Measurements from ENCODE around the gene ZBTB24. TPM values are rescaled to one million over a fixed set of nuclear protein-coding genes. Genes with fewer than 3 reads are reported as not detected.
"Not testable (repeated sequence)": the region's sequence is repeated elsewhere in the genome, so short reads cannot be mapped to it uniquely, and the experiment has no call there.

Gene ZBTB24
- polyA plus RNA-seq, 4 donors = 13.6 to 15.7 (median 14.2) TPM

DNA sequence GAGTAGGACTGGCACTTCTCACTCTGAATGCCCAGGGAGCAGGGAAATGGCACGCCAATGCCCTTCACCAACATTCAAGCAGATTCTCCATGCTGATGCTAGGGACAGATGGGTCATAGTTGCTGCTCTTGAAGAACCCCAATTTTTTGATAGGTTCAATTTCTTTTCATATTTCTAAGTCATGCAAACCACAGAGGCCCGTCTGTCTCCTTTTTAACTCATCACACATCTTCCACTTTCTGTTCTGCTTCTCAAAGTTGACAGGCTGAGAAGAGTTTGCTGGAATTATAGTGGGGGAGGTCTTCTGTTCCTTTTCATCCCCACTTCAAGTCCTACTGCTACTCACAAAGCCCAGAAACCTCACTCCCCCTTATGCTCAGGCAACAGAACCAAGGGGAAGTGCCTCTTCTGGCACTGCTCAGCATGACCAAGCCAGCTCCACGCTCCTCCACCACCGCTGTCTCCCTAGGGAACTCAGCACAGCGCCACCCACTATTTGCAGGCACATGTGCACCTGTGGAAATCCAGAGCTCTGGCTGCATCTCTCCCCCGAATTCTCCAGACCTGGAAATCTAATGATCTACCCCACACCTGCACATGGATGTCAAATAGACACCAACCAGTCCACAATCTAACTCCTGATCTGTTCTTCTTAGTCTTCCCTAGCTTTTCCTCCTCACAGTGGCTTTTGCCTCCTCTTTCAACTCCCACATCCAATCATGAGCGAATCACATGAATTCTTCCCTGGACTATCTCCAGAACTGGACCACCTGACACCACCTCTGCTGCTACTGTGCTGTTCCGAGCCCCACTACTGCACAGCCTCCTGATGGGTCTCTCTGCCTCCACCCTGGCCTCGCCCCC is 10.7 kb downstream of the ZBTB24 start:
- no peak for DNase-seq (ENCODE audit: low read depth in 4 of 4, low spot score in 2 of 4)

DNA sequence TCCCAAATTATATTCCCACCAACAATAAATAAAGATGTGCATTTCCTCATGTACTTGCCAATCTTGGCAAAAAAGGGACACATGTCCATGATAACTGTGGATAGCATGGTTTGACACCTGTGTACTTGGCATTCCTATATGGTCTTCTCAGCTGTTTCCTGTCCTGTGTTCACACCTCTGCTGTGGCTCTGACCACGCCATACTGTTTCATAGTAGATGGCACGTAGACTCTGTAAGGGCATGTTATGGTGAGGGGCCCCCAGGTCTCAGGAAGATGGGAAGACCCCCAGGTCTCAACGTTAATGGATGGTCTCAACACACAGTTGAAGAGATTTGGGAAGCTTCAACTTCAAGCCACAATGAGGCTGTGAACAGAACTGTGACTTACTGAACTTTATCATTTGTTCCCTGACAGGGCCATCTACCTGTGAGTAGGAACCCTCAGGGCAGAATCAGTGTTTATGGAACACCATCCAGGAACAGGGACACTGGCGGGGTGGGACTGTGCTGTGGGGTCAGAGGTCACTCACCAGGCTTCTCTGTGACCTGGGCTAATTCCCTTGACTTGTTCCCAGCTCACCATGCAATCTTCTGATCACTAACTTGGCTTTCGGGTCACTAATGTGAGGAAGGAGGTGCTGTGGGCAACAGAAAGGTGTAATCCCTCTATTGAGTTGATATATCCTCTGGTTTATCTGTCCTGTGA is 11.8 kb downstream of the ZBTB24 start:
- no peak for DNase-seq (ENCODE audit: low read depth in 4 of 4, low spot score in 2 of 4)

DNA sequence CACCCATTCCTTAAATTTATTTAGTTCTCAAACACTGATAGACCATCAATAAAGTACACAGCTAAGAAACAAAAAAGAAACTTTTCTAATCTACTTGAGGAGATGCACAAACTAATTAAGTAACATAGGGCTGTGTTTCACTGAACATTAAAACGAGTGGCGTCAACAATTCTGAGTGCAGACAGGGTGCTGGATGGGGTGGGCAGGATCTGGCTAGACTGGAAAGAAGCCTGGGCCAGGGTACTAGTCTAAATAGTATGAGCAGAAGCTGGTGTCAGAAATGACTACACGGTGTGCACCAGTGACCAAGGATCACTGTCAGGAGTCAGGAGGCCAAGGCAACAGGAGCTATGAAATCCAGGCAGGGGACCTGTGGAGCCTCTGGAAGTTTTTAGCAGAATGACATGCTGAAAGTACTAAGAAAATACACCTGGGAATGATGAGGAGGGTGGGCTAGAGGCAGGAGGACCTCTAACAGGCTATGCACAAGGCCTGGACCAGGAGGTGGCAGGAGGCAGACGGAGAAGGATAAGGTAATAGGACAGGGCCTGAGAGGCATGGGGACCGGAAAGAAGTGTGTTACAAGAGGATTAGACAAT is 13.3 kb downstream of the ZBTB24 start:
- no peak for DNase-seq (ENCODE audit: low read depth in 4 of 4, low spot score in 2 of 4)

DNA sequence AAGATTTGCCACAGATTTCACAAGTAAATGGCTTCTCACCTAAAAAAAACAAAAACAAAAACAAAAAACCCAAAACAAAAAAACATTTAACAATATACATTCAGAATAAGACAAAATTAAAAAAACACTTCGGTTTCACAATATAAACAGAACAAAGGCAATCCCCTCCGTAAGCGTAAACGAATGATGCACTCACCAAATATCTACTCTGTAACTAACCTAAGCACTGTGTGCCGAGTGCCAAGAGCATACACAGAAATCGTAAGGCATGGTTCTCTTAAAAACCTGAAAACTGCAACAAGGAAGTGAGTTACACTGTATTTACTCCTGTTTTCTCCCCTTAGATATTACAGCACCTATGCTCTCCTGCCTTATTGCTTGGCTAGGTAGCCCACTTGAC is 15.3 kb downstream of the ZBTB24 start:
- no peak for DNase-seq (ENCODE audit: low read depth in 4 of 4, low spot score in 2 of 4)

- no peak for DNase-seq (ENCODE audit: low read depth in 4 of 4, low spot score in 2 of 4)
Observed at GRCh38 chr6:109466212-109466923, 16.7 kb downstream of the ZBTB24 start.

GRCh38 chr6:109465772-109466171 is 17.2 kb downstream of the ZBTB24 start:
- DNase-seq (ENCODE audit: low read depth in 4 of 4, low spot score in 2 of 4) = no peak

DNA sequence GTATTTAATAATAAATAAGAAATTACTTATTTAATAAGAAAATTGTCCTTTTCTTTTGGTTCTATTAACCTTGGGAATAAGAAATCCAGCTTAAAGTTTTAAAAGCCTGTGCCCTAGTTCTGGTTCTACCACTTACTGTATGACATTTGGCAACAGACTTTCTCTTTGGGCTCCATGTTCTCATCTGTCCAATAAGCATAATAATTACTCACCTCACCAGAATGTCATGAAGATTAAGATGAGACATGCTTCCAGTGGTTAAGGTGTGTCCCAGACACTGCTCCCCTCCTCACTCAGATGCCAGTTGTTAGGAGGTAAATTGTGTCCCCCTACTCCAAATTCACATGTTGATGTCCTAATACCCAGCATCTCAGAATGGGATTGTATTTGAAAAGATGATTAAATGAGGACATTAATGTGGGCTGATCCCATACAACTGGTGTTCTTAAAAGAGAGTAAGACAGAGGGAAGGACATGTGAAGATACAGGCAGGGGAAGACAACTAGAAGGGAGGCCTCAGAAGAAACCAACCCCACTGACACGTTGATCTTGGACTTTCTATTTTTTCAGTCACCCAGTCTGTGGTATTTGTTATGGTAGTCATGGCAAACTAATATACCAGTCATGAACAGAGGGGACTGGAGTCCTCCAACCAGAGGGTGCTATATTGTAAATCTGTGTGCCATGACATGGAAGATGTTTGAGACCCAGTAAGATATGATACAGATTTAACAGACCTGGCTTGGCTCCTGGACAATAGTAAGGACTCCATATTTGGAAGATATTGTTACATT is 21.1 kb downstream of the ZBTB24 start:
- no peak for DNase-seq (ENCODE audit: low read depth in 4 of 4, low spot score in 2 of 4)

DNA sequence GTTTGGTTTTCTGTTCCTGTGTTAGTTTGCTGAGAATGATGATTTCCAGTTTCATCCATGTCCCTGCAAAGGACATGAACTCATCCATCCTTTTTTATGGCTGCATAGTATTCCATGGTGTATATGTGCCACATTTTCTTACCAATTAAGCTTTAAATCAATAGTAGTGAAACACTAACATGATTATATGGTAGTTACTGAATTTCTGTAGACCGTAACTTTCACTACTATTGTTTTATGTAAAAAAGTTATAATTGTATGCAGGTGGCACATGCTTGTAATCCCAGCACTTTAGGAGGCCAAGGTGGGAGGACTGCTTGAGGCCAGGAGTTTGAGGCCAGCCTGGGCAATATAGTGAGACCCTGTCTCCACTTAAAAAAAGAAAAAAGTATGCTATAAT is 21.8 kb downstream of the ZBTB24 start:
- not testable (repeated sequence) for DNase-seq (ENCODE audit: low read depth in 4 of 4, low spot score in 2 of 4)

DNA sequence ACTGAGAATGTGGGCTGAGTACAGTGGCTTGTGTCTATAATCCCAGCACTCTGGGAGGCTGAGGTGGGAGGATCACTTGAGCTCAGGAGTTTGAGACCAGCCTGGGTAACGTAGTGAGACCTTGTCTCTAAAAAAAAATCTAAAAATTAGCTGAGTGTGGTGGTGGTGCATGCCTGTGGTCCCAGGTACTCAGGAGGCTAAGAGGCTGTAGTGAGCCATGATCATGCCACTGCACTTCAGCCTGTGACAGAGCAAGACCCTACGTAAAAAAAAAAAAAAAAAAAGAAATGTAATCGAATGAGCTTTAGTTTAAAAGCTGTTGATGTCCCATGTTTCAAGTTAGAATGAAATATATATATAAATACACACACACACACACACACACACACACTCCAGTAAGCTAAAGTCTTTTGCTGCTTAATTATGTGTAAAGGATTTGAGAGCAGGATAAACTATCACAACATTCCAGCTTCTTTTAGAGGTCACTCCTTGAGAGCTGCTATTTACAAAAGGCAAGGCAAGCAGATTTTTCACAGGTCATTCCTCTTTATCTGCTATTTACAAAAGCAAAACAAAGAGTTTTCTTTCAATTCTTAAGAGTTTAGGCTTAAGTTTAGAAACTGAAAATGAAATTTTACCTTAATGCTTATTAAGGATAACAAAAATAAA is 22.7 kb downstream of the ZBTB24 start:
- no peak for DNase-seq (ENCODE audit: low read depth in 4 of 4, low spot score in 2 of 4)

DNA sequence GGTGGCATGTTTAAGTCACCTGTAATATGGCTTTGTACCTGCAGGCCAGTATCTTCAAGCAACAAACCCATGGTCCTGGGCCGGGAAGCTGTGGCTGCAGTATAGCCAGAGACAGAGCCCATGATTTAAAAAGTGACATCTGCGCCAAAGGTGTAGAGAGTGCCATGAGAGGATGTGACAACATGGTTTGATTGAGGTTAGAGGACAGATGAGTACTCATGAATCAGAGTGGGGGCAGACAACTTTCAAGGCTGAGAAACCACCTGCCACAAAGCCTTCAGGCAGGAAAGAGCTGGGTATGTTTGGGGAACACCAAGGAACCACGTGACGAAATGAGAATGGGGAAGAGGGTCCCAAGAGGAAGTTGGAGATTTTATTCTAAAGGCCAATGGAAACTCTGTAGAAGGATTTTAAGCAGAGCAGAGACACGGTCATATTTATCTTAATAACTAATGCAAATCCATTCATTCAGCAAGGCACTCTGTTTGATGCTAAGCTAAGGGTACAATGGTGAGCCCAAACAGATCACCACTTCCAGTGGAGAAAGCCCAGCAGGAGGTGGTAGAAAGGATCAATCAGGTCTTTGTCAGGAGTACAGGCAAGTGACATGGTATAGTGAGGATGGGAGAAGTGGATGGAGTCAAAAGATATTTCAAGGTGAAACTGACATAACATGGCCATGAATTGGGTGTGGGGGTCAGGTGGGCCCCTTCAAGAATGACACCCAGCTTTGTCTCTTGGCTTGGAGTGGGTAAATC is 24.1 kb downstream of the ZBTB24 start:
- DNase-seq (ENCODE audit: low read depth in 4 of 4, low spot score in 2 of 4) = no peak

- no peak for DNase-seq (ENCODE audit: low read depth in 4 of 4, low spot score in 2 of 4)
Observed at GRCh38 chr6:109457562-109457996, 25.4 kb downstream of the ZBTB24 start.

DNA sequence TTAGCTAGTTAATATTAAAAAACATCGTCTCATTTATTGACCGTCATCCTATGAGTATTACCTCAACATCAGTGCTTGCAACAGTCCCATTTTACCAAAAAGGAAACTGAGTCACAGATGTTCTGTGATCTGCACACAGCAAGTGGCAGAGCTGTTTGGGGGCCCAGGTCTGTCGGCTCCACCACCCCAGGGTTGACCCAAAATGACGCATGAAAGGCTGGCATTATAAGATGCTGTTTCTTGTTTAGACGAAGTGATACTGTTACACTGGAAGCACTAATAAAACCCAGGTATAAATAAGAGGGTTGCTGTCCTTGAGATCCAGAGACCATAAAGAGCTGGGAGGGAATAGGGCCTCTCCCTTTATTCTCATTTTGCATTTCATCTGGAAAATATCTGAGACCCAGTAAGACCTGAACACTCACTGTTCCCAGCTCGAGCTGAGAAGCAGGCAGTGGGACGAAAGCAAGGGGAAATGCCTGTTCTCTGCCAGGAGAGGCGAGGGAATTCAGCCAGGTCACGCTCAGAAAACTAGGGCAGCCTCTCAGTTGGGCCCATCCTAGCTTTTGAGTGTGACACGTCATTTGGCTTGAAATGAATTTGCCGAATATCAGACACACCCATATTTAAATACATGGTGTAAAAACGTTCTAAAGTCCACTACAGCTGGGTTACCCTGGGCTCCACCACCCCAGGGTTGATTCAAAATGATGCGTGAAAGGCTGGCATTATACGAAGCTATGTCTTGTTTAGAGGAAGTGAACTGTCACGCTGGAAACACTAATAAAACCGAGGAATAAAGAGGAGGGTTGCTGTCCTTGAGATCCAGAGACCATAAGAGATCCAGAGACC is 26.1 kb downstream of the ZBTB24 start:
- DNase-seq (ENCODE audit: low read depth in 4 of 4, low spot score in 2 of 4) = no peak

GRCh38 chr6:109456111-109456583 is 26.9 kb downstream of the ZBTB24 start:
- DNase-seq (ENCODE audit: low read depth in 4 of 4, low spot score in 2 of 4) = no peak

DNA sequence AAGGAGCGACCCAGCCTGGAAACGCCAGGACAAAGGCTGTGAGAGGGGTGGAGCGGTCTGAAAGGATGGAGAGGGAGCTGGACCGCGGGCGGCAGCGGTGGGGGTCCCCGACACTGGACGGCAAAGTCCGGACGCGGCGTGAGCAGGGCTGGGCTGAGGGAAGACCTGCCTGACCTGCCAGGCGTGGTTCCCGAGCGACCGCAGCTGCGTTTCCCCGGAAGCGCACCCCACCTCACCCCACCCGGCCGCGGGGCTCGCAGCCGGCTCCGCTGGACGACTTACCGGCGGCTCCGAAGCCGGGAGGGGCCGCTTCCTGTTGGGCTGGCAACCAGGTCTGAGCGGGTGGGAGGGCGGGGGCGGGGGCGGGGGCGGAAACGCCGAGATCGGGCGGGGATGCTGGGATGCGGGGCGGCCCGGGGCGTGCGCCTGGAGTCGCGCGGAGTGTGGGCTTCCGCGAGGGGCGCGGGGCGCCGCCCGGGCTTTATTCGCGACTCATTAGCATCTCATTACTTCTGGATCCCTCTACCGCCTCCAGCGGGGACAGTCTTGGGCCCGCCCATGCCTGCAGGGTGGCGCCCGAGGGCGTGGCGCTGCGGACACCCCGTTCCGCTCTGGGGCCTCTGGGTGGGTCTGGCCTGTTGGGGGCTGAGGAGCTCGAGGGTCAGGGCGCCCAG is 27.4 kb downstream of the ZBTB24 start, which contains the start of gene MICAL1:
Gene MICAL1 (minus strand): TSS at position 336 of the 674 bp plus-strand sequence. CDS start 1,576 bp downstream, outside the sequence.
- DNase-seq (ENCODE audit: low read depth in 4 of 4, low spot score in 2 of 4) = no peak

DNA sequence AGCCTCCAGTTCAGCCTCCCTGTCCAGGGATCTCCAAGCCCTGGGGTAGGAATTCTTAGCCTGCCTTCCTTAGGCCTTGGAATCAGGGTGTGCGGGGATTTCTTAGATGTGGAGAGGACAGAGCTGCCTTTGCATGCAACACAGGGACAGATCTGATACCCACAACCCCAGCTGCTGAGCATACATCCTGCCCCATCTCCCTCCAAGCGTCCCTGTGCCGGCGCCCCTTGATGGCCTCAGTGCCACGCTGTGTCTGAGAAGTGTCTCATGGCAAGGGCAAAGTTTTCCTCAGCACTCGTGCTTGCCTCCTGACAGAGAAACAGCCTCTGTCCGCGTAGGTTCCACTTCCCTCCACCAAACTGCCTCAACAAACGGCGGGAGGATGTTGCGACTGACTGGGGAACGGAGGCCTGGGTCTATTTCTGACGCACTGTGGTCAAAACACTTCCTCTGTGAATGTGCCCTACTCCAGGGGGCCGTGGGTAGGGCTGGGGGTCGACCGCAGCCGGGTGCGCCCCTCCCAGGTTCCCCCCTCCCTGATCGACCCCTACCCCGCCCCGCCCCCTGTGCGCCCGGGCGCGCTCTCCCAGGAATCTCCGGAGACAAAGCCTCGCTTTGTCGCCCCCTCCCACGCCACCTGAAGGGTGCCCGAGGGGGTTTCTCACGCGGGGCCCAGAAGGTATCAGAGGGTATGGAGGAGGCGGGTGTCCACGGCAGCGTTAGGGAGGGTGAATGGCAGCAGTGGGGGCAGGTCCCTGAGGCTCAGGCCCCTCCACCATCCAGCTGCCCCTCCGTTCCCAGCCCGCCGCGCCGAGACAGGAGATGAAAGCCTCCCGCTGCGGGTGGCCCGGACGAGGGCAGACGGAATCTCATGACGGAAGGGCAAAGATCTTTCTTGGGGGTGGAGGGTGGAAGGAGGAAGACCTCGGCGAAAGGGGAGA is 28.3 kb downstream of the ZBTB24 start:
- DNase-seq (ENCODE audit: low read depth in 4 of 4, low spot score in 2 of 4) = no peak

Measured in left renal cortex interstitium (tissue), 4 donors.